ENCODE results near the gene CSNK2B. TPM values are rescaled to one million over a fixed set of nuclear protein-coding genes. Genes with fewer than 3 reads are reported as not detected.
A peak's percentile ranks its signal among the peaks of the same experiment; 100 is the strongest.

The CSNK2B gene
- total RNA-seq, 1 experiment from 2014 or later, result 267 TPM

DNA sequence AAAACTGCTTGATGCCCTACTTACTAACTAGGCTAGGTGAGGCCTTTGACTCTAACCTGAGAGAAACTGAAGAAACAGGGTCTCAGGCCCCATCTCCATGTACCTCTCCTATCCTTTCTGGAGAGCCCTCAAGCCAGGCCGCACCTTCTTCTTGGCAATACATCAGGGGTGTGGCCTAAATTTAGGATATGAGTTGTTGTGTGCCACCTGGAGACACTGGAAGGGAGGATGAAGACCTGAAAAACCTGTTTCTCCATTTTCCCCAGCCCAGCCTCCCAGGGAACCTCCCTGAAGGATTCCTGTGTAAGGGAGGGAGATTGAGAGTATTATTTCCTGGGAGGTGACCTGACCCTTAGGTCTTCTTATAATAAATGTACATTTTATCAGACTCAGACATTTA, 52.4 kb downstream of the CSNK2B start:
- CTCF ChIA-PET, result interaction anchor here (0.6 kb wide), 1 partner anchor 48 kb away, joined by 3 read pairs; no protein-coding TSS in a partner anchor
- intact Hi-C loops (cut with micrococcal nuclease), result loop anchor here (10.0 kb wide), 1 partner anchor 47 kb away; the partner anchor contains the start of gene SAPCD1
- no peaks in the 10 kb centered on the region for H3K27me3 ChIP-seq (ENCODE audit: low read length)
- DNase-seq (peak; percentile 98), ATAC-seq (peak; percentile 73)
- H3K4me1 ChIP-seq (ENCODE audit: insufficient read depth, low read length), result peaks cover 29% of the 10 kb centered on the region
- H2AFZ ChIP-seq (ENCODE audit: low read length), result peak overlapping the region; percentile 13; the same call in 1 of the 2 replicates
- H3K4me2 ChIP-seq (ENCODE audit: low read length), result peak overlapping the region; percentile 73
- H4K20me1 ChIP-seq (ENCODE audit: low read length), result no peaks in the 10 kb centered on the region
- H3K9ac ChIP-seq (ENCODE audit: low read length), result peak overlapping the region; percentile 28; the same call in 1 of the 2 replicates
- H3K36me3 ChIP-seq (ENCODE audit: low read depth, low read length), result no peaks in the 10 kb centered on the region
- H3K4me3 ChIP-seq (ENCODE audit: low read length), result peak overlapping the region; percentile 15; the same call in 1 of the 2 replicates
- H3K27ac ChIP-seq (ENCODE audit: low read length), result peak overlapping the region; percentile 81
- no peaks in the 10 kb centered on the region for H3K79me2 ChIP-seq (ENCODE audit: low read length)
- H3K9me3 ChIP-seq (ENCODE audit: low read length), result no peaks in the 10 kb centered on the region
- H3K9me2 ChIP-seq (replicated peaks; ENCODE audit: low read length), result no peaks in the 10 kb centered on the region
- BruUV-seq (replicated peaks), result no TSS peak
- H3F3A ChIP-seq (ENCODE audit: low read length, unreplicated experiment), result no peaks in the 10 kb centered on the region
- no peak for TF ChIP-seq EZH2phosphoT487 (IDR thresholded peaks at IDR 0.05; ENCODE audit: borderline replicate concordance, low read length)
- TF ChIP-seq, protein P1, sequence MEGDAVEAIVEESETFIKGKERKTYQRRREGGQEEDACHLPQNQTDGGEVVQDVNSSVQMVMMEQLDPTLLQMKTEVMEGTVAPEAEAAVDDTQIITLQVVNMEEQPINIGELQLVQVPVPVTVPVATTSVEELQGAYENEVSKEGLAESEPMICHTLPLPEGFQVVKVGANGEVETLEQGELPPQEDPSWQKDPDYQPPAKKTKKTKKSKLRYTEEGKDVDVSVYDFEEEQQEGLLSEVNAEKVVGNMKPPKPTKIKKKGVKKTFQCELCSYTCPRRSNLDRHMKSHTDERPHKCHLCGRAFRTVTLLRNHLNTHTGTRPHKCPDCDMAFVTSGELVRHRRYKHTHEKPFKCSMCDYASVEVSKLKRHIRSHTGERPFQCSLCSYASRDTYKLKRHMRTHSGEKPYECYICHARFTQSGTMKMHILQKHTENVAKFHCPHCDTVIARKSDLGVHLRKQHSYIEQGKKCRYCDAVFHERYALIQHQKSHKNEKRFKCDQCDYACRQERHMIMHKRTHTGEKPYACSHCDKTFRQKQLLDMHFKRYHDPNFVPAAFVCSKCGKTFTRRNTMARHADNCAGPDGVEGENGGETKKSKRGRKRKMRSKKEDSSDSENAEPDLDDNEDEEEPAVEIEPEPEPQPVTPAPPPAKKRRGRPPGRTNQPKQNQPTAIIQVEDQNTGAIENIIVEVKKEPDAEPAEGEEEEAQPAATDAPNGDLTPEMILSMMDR (conservative IDR thresholded peaks at IDR 0.05; ENCODE audit: low read depth, low read length), result no peak
- no peak for TF ChIP-seq EZH2 (IDR thresholded peaks at IDR 0.05; ENCODE audit: low read length, unreplicated experiment)
- POLR2A ChIA-PET (ENCODE audit: unreplicated experiment), result no interaction called here

DNA sequence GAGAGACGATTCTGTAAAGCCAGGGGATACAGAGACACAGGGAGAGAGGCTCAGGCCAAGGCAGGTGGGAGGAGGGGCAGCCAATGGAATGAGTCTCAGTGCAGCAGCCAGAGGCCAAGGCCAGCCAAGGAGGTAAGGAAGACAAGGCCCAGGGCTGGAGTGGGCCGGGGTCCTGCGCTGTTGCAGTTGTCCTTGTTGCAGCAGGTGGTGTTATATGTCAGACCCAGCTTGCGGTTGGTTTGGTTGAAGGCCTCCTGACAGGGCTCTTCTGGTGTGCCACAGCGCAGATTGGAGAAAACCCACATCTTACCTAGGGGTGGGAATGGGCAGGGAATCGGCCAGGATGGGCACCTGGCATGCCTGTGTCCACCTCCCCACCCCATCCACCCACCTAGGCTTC, 53.1 kb downstream of the CSNK2B start:
- H3K27me3 ChIP-seq (ENCODE audit: low read length), result no peaks in the 10 kb centered on the region
- intact Hi-C loops (cut with micrococcal nuclease), result loop anchor here (10.0 kb wide), 1 partner anchor 46 kb away; the partner anchor contains the start of gene SAPCD1
- no peaks in the 10 kb centered on the region for H3K79me2 ChIP-seq (ENCODE audit: low read length)
- peak overlapping the region; percentile 51 for H3K27ac ChIP-seq (ENCODE audit: low read length)
- H3K36me3 ChIP-seq (ENCODE audit: low read depth, low read length), result no peaks in the 10 kb centered on the region
- no TSS peak for BruUV-seq (replicated peaks)
- no peak overlapping the region for H3K9ac ChIP-seq (ENCODE audit: low read length)
- peaks cover 29% of the 10 kb centered on the region for H3K4me1 ChIP-seq (ENCODE audit: insufficient read depth, low read length)
- no peak overlapping the region for H3K4me3 ChIP-seq (ENCODE audit: low read length)
- ChIA-PET POLR2A (ENCODE audit: unreplicated experiment) (no interaction called here), CTCF (interaction anchor here (0.6 kb wide), 1 partner anchor 47 kb away, joined by 3 read pairs; no protein-coding TSS in a partner anchor)
- no peak for TF ChIP-seq EZH2 (IDR thresholded peaks at IDR 0.05; ENCODE audit: low read length, unreplicated experiment)
- H3K9me2 ChIP-seq (replicated peaks; ENCODE audit: low read length), result no peaks in the 10 kb centered on the region
- no peak overlapping the region for H2AFZ ChIP-seq (ENCODE audit: low read length)
- DNase-seq (no peak), ATAC-seq (no peak)
- no peaks in the 10 kb centered on the region for H3F3A ChIP-seq (ENCODE audit: low read length, unreplicated experiment)
- no peaks in the 10 kb centered on the region for H3K9me3 ChIP-seq (ENCODE audit: low read length)
- H4K20me1 ChIP-seq (ENCODE audit: low read length), result no peaks in the 10 kb centered on the region
- H3K4me2 ChIP-seq (ENCODE audit: low read length), result peak overlapping the region; percentile 58

Small RNA genes lying within 50 kb of the gene (microRNA-seq; reads per million reads assigned to microRNA genes)
- gene MIR4646 (ENCODE audit: unreplicated experiment), result not detected
- not detected for gene MIR6832 (ENCODE audit: unreplicated experiment)

Other genes starting within 250 kb of the CSNK2B start
- 25.6 and 32.9 TPM in 2 replicates for gene MICB, start 167.9 kb upstream of the CSNK2B start, total RNA-seq (2014; rRNA removed)
- gene MCCD1, start 137.1 kb upstream of the CSNK2B start, total RNA-seq (2014; rRNA removed), result not detected in 2 replicates
- gene DDX39B, start 124.1 kb upstream of the CSNK2B start, total RNA-seq (2014; rRNA removed), result 410 and 465 TPM in 2 replicates
- 1.1 and 1.2 TPM in 2 replicates for gene ATP6V1G2, start 119.5 kb upstream of the CSNK2B start, total RNA-seq (2014; rRNA removed)
- 38.2 and 46.9 TPM in 2 replicates for gene NFKBIL1, start 118.5 kb upstream of the CSNK2B start, total RNA-seq (2014; rRNA removed)
- gene LTA, start 93.8 kb upstream of the CSNK2B start, total RNA-seq (2014; rRNA removed), result not detected in 2 replicates
- gene TNF, start 90.5 kb upstream of the CSNK2B start, total RNA-seq (2014; rRNA removed), result not detected in 2 replicates
- gene LTB, start 83.7 kb upstream of the CSNK2B start, total RNA-seq (2014; rRNA removed), result 1.5 TPM in 1 of 2 replicates, not detected in the other
- not detected in 2 replicates for gene LST1, start 79.8 kb upstream of the CSNK2B start, total RNA-seq (2014; rRNA removed)
- 0.26 TPM in 1 of 2 replicates, not detected in the other for gene NCR3, start 73.1 kb upstream of the CSNK2B start, total RNA-seq (2014; rRNA removed)
- not detected in 2 replicates for gene AIF1, start 50.8 kb upstream of the CSNK2B start, total RNA-seq (2014; rRNA removed)
- gene PRRC2A, start 45.4 kb upstream of the CSNK2B start, total RNA-seq (2014; rRNA removed), result 123 and 169 TPM in 2 replicates
- gene BAG6, start 13.4 kb upstream of the CSNK2B start, total RNA-seq (2014; rRNA removed), result 320 and 365 TPM in 2 replicates
- 1.6 and 2.2 TPM in 2 replicates for gene APOM, start 10.2 kb upstream of the CSNK2B start, total RNA-seq (2014; rRNA removed)
- gene C6orf47, start 5.3 kb upstream of the CSNK2B start, total RNA-seq (2014; rRNA removed), result 26.3 and 33.2 TPM in 2 replicates
- gene GPANK1, start 1.1 kb upstream of the CSNK2B start, total RNA-seq (2014; rRNA removed), result 11.8 and 14.9 TPM in 2 replicates
- gene LY6G5B, start 3.9 kb downstream of the CSNK2B start, total RNA-seq (2014; rRNA removed), result 5.0 and 5.3 TPM in 2 replicates
- 1.6 and 1.8 TPM in 2 replicates for gene LY6G5C, start 15.0 kb downstream of the CSNK2B start, total RNA-seq (2014; rRNA removed)
- 52.0 and 54.0 TPM in 2 replicates for gene ABHD16A, start 37.2 kb downstream of the CSNK2B start, total RNA-seq (2014; rRNA removed)
- gene LY6G6F, start 40.8 kb downstream of the CSNK2B start, total RNA-seq (2014; rRNA removed), result not detected in 2 replicates
- not detected in 2 replicates for gene LY6G6D, start 49.3 kb downstream of the CSNK2B start, total RNA-seq (2014; rRNA removed)
- 0.22 TPM in 1 of 2 replicates, not detected in the other for gene LY6G6C, start 55.7 kb downstream of the CSNK2B start, total RNA-seq (2014; rRNA removed)
- not detected in 2 replicates for gene MPIG6B, start 57.3 kb downstream of the CSNK2B start, total RNA-seq (2014; rRNA removed)
- 65.5 and 71.6 TPM in 2 replicates for gene DDAH2, start 63.2 kb downstream of the CSNK2B start, total RNA-seq (2014; rRNA removed)
- gene CLIC1, start 70.5 kb downstream of the CSNK2B start, total RNA-seq (2014; rRNA removed), result 708 and 743 TPM in 2 replicates
- 22.7 and 23.0 TPM in 2 replicates for gene MSH5, start 73.9 kb downstream of the CSNK2B start, total RNA-seq (2014; rRNA removed)
- 4.2 and 6.0 TPM in 2 replicates for gene SAPCD1, start 96.6 kb downstream of the CSNK2B start, total RNA-seq (2014; rRNA removed)
- gene VWA7, start 111.2 kb downstream of the CSNK2B start, total RNA-seq (2014; rRNA removed), result 0.98 and 1.9 TPM in 2 replicates
- 89.8 and 130 TPM in 2 replicates for gene VARS1, start 129.7 kb downstream of the CSNK2B start, total RNA-seq (2014; rRNA removed)
- 93.7 and 143 TPM in 2 replicates for gene LSM2, start 140.9 kb downstream of the CSNK2B start, total RNA-seq (2014; rRNA removed)
- 0.26 and 0.69 TPM in 2 replicates for gene HSPA1L, start 149.2 kb downstream of the CSNK2B start, total RNA-seq (2014; rRNA removed)
- 269 and 324 TPM in 2 replicates for gene HSPA1A, start 149.5 kb downstream of the CSNK2B start, total RNA-seq (2014; rRNA removed)
- gene HSPA1B, start 161.7 kb downstream of the CSNK2B start, total RNA-seq (2014; rRNA removed), result 265 and 331 TPM in 2 replicates
- gene NEU1, start 196.7 kb downstream of the CSNK2B start, total RNA-seq (2014; rRNA removed), result 31.7 and 33.1 TPM in 2 replicates
- gene SLC44A4, start 212.9 kb downstream of the CSNK2B start, total RNA-seq (2014; rRNA removed), result 3.5 and 4.9 TPM in 2 replicates
- 74.5 and 80.8 TPM in 2 replicates for gene EHMT2, start 231.6 kb downstream of the CSNK2B start, total RNA-seq (2014; rRNA removed)
- gene ZBTB12, start 236.0 kb downstream of the CSNK2B start, total RNA-seq (2014; rRNA removed), result 5.4 and 8.6 TPM in 2 replicates